GM10847 (cell line): Measurements from ENCODE around the gene C19orf67.

Source experiments
- POLR2A ChIP-seq: IDR thresholded peaks from 2 replicates; pipeline ENCODE4 v1.6.1; 2011; ENCODE audit not compliant: insufficient read length; ENCODE audit errors: extremely low read depth

C19orf67 gene

DNA sequence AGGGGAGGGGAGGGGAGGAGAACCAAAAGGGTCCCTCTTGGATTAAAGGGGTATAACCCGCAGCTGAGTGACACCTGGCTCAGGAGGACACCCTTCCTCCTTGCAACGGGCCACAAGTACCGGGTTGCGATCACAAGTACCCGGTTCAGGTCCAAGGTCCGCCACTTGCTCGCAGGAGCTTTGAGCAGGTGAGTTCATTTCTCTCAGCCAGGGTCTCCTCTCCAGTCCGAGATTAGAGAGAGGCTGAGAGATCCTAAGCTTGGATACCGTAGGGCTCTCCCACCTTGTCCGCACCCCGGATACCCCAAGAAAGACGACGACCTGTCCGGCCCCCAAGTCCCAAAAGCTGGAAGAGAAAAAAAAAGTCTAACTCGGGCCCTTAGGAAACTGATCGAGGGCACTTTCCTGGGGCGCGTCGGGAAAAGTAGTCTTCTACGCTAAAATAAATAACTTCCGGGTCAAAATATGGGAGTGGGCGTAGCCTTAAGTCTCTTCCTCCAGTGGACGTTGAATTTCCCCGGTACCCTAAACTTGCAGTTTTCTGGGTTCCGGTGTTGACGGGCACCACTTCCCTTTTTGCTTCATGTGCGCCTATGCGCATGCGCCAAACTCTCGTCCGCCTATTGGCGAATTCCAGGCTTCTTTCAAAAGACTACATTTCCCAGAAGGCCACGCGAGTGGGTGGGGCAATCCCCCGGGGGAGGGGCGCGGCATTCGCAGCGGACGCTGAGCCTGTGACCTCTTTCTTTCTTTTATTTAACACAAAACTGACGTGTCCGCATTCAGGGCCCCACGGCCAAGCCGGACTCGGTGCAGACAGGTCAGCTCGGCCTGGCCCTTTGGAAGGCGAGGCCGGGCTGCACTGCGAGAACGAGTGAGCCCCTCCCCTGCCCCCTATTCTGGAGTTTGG lies 4.4 kb downstream of the C19orf67 start:
- TF ChIP-seq POLR2A = peak; percentile 52

- no peak for TF ChIP-seq POLR2A
These were observed 7.2 kb downstream of the C19orf67 start for GRCh38 chr19:14078411-14078810.

DNA sequence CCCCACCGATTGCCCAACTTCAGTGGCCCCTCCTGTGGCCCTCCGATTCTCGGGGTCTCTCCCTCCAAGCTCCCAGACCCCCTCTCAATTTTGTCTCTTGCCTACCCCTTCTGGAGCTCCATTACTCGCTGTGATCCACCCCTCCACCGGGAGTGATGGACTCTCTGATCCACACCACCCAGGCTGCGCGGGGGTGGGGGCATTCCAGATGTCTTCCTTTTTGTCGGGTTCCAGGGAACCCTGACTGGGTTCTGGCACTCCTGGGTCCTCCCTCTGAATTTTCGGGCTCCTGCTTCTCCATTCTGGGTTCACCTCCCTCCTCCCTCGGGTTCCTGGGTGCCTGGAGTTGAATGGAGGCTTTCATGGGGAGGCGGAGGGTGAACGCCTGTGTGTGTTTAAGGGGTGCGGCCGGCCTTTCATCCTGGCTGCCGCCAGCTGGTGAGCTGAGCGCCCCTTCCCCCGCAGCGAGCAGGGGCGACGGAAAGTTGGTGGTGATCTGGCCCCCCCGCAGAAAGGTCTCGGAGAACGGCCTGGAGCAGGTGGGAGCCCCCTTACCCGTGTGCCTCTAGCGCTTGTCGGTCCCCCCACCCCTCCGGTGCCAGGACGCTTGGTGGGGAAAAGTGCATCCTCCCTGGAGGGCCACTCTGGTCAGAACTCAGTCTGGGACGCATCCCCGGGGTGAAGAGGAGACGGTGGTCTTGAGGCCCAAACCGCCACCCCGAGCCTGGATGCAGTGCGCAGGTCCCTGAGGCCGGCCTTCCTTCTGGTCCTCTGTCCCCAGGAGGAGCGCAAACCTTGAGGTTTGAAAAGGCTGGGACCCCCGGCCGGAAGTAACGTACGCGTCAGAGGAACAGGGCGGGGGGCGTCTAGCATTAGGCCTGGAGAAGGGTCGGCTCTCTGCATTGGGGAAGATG lies 11.4 kb downstream of the C19orf67 start:
- no peak for TF ChIP-seq POLR2A

- TF ChIP-seq POLR2A = peak; percentile 16
These were observed 12.2 kb downstream of the C19orf67 start for GRCh38 chr19:14073261-14073924.

GRCh38 chr19:14072535-14073260 lies 12.9 kb downstream of the C19orf67 start, which contains the start of gene MISP3:
TSS of gene MISP3 (plus strand) at chr19:14072786. CDS start at chr19:14073310, 524 bp downstream.
- no peak for TF ChIP-seq POLR2A

- TF ChIP-seq POLR2A = no peak
These were observed 15.1 kb downstream of the C19orf67 start for GRCh38 chr19:14070268-14071050.

- TF ChIP-seq POLR2A = no peak
These were observed 19.4 kb downstream of the C19orf67 start for GRCh38 chr19:14066134-14066533.

GRCh38 chr19:14063105-14063504 lies 22.5 kb downstream of the C19orf67 start:
- no peak for TF ChIP-seq POLR2A

DNA sequence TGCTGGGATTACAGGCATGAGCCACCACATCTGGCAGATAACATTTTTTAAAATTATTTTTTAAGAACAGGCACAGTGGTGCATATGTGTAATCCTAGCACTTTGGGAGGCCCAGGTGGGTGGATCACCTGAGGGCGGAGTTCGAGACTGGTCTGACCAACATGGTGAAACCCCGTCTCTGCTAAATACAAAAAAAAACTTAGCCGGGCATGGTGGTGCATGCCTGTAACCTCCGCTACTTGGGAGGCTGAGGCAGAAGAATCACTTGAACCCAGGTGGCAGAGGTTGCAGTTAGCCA lies 23.1 kb downstream of the C19orf67 start:
- no peak for TF ChIP-seq POLR2A

DNA sequence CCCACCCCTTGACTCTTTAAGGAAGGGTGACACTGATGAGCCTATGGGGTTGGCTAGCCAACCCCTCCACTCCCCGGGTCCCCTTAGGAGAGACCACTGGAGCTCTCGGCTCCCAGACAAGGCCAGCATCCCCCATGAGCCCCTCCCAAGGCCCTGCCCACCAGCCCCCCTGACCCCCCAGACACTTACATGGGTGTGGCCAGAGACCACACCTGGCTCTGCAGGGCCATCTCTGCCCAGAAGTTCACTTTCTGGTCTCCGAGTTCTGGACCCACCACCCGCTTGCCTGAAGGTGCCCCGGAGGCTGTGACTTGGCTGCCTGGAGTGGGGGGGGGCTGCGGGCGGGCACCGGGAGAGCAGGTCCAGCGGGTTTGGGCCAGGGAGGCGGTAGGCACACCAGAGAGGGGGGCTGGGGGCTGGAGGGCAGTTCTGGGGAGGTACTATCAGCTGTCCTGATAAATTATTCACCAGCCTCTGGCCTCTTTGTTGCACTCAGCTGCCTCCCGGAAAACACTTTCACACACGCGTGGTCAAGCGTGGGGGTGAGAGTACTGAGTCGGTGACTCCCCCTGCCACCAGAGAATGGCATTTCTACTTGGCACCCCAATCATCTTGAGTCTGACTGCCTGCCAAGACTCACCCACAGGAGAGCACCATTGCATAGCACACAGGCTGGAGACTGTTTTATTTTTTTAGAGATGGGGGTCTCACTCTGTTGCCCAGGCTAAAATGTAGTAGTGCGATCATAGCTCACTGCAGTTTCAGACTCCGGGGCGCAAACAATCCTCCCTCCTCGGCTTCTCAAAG lies 23.6 kb downstream of the C19orf67 start, which contains the start of gene PALM3:
TSS of gene PALM3 (minus strand) at position 326 of the 807 bp plus-strand sequence. CDS start at position 230, 96 bp downstream.
- no peak for TF ChIP-seq POLR2A

DNA sequence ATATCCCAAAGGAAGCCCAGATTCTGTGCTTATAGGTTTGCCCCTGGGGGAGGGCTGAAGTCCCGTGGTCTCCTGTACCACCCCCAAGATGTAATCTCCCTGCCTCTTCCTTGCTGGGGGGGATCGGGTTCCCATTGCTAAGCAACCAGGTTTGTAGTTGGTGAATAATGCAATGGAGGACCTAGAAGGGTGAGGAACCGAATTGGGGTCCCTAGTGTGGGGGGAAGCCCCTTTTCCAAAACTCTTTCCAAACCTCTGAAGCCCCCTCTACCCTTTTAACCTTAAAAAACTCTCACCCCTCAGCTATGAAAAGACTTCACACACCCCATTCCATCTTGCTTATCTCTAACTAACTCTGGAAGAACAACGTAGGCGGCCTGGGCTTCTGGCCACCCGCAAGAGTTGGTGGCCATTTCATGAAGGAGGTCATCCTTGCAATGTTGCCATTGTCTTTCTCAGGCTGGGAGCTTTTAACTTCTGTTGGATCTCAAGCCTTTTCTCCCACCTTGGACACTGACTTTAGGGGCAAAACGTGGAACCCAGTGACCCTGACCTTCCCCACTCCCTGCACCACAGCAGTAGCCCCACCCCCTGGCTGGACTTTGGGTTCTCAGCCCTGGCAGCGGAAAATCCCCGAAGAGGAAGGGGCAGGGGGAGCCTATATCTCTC lies 24.4 kb downstream of the C19orf67 start:
- TF ChIP-seq POLR2A = no peak

DNA sequence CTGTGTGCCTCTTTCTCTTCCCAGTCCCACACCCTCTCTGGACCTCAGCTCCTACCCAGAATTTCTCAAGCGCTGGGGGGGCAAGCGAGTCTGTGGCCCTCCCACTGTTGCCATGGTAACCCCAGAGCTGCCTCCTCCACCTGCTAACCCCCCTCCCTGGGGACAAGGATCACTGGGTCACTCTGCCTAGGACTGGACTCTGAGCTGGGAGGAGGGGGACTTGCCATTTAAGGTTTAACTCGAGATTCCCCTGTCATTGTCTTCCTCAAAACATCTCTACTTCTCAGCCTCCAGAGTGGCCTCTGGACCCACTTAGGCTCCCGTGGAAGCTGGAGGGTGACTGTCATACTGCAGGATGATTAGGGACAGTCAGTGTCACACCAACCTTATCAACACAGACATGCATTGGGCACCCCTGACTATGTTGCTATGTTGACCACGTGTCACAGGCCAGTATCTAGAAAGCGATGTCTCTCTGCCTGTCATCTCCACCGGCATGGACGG lies 25.9 kb downstream of the C19orf67 start:
- no peak for TF ChIP-seq POLR2A

- no peak for TF ChIP-seq POLR2A
These were observed 26.5 kb downstream of the C19orf67 start for GRCh38 chr19:14059093-14059480.
